GM19023 (cell line): ENCODE measurements around the gene IRF5.
"Not testable (repeated sequence)": the region's sequence is repeated elsewhere in the genome, so short reads cannot be mapped to it uniquely, and the experiment has no call there.

Experiments
- ATAC-seq: cut with Tn5 transposase; IDR thresholded peaks from one replicate; pipeline ENCODE4 v1.9.1; 2021; ENCODE audit warnings: mild to moderate bottlenecking, moderate library complexity; ENCODE audit not compliant: unreplicated experiment

IRF5 gene

GRCh38 chr7:128938544-128939074, 882 bp downstream of the IRF5 start:
- peak; percentile 7 for ATAC-seq

GRCh38 chr7:128939075-128939860, 1.5 kb downstream of the IRF5 start:
- ATAC-seq: peak; percentile 18

GRCh38 chr7:128939861-128940410, 2.2 kb downstream of the IRF5 start:
- peak; percentile 21 for ATAC-seq

- ATAC-seq: peak; percentile 47
Measured at GRCh38 chr7:128940494-128941322, 3.0 kb downstream of the IRF5 start.

GRCh38 chr7:128941323-128941890, 3.7 kb downstream of the IRF5 start:
- no peak for ATAC-seq

GRCh38 chr7:128941946-128942526, 4.3 kb downstream of the IRF5 start:
- no peak for ATAC-seq

- not testable (repeated sequence) for ATAC-seq
Measured at GRCh38 chr7:128943251-128943650, 5.5 kb downstream of the IRF5 start.

- no peak for ATAC-seq
Measured at GRCh38 chr7:128944487-128945236, 6.9 kb downstream of the IRF5 start.

GRCh38 chr7:128945668-128946366, 8.1 kb downstream of the IRF5 start:
- no peak for ATAC-seq

- no peak for ATAC-seq
Measured at GRCh38 chr7:128946936-128947830, 9.5 kb downstream of the IRF5 start.

GRCh38 chr7:128947854-128948253, 10.1 kb downstream of the IRF5 start:
- ATAC-seq: no peak

GRCh38 chr7:128948312-128948973, 10.7 kb downstream of the IRF5 start:
- no peak for ATAC-seq

- ATAC-seq: no peak
Measured at GRCh38 chr7:128948976-128949760, 11.4 kb downstream of the IRF5 start.

- no peak for ATAC-seq
Measured at GRCh38 chr7:128951296-128951695, 13.6 kb downstream of the IRF5 start.

- ATAC-seq: no peak
Measured at GRCh38 chr7:128954150-128954549, 16.4 kb downstream of the IRF5 start.

GRCh38 chr7:128954830-128955802, 17.4 kb downstream of the IRF5 start:
- ATAC-seq: peak; percentile 59
